ENCODE data around the gene BRD2. TPM values are rescaled to one million over a fixed set of nuclear protein-coding genes. Genes with fewer than 3 reads are reported as not detected.

BRD2 gene
- total RNA-seq, 2 donors from 2014 or later, result 56.9 to 91.1 TPM

GRCh38 chr6:32956176-32956575 is 12.2 kb upstream of the BRD2 start:
- Histone ChIP-seq H3K4me3 (no peak overlapping the region), H3K27ac (no peak overlapping the region), H3K27me3 (no peaks in the 10 kb centered on the region), H3K4me1 (peaks cover 0 to 7% of the 10 kb centered on the region in 2 donors), H3K9me3 (no peaks in the 10 kb centered on the region), H3K36me3 (no peaks in the 10 kb centered on the region)
- TF ChIP-seq, protein P1, sequence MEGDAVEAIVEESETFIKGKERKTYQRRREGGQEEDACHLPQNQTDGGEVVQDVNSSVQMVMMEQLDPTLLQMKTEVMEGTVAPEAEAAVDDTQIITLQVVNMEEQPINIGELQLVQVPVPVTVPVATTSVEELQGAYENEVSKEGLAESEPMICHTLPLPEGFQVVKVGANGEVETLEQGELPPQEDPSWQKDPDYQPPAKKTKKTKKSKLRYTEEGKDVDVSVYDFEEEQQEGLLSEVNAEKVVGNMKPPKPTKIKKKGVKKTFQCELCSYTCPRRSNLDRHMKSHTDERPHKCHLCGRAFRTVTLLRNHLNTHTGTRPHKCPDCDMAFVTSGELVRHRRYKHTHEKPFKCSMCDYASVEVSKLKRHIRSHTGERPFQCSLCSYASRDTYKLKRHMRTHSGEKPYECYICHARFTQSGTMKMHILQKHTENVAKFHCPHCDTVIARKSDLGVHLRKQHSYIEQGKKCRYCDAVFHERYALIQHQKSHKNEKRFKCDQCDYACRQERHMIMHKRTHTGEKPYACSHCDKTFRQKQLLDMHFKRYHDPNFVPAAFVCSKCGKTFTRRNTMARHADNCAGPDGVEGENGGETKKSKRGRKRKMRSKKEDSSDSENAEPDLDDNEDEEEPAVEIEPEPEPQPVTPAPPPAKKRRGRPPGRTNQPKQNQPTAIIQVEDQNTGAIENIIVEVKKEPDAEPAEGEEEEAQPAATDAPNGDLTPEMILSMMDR (IDR thresholded peaks at IDR 0.05), result no peak
- no peak for DNase-seq (ENCODE audit: low spot score)

DNA sequence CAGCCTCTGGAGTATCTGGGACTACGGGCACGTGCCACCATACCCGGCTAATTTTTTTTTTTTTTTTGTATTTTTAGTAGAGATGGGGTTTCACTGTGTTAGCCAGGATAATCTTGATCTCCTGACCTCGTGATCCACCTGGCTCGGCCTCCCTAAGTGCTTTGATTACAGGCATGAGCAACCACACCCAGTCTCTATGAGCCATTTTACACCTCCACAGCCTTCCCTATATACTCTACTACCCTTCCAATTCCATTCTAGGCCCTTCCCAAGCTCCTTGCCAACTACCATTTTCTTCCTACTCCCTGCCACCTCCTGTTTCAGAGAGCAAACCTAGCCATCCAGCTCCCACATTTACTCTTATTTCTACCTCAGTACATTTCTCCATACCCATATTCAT is 7.8 kb upstream of the BRD2 start:
- Histone ChIP-seq H3K9me3 (no peaks in the 10 kb centered on the region), H3K27ac (no peak overlapping the region), H3K27me3 (no peaks in the 10 kb centered on the region), H3K36me3 (no peaks in the 10 kb centered on the region), H3K4me1 (no peaks in the 10 kb centered on the region), H3K4me3 (no peak overlapping the region)
- TF ChIP-seq, protein P1 (IDR thresholded peaks at IDR 0.05), result no peak
- DNase-seq (ENCODE audit: low spot score), result no peak

- TF ChIP-seq, protein P1 (IDR thresholded peaks at IDR 0.05), result no peak
- H3K4me1 ChIP-seq, result peaks cover 0 to 17% of the 10 kb centered on the region in 2 donors
- no peak overlapping the region for H3K27ac ChIP-seq
Observed at GRCh38 chr6:32962213-32962826, 6.1 kb upstream of the BRD2 start.

GRCh38 chr6:32963866-32964265 is 4.5 kb upstream of the BRD2 start:
- DNase-seq (ENCODE audit: low spot score), result no peak
- Histone ChIP-seq H3K36me3 (no peaks in the 10 kb centered on the region), H3K27ac (no peak overlapping the region), H3K4me3 (no peak overlapping the region), H3K27me3 (no peaks in the 10 kb centered on the region), H3K4me1 (peaks cover 0 to 20% of the 10 kb centered on the region in 2 donors), H3K9me3 (no peaks in the 10 kb centered on the region)
- TF ChIP-seq, protein P1 (IDR thresholded peaks at IDR 0.05), result no peak

More at GRCh38 chr6:32962213-32962826, 6.1 kb upstream of the BRD2 start:
- Histone ChIP-seq H3K4me3 (no peak overlapping the region), H3K9me3 (no peaks in the 10 kb centered on the region), H3K36me3 (no peaks in the 10 kb centered on the region), H3K27me3 (no peaks in the 10 kb centered on the region)
- no peak for DNase-seq (ENCODE audit: low spot score)

DNA sequence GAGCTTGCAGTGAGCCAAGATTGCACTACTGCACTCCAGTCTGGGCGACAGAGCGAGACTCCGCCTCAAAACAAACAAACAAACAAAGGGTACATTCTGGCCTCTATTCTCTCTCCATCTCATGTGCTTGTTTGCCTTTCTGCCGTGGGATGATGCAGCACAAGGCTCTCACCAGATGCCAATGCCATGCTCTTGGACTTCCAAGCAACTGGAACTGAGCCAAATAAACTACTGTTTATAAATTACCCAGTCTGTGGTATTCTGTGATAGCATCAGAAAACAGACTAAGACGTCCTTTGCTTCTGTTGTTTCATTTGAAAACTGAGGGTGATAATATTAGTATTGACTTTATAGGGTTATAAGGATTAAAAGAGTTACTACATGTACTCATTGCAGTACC is 3.6 kb upstream of the BRD2 start:
- no peaks in the 10 kb centered on the region for H3K36me3 ChIP-seq
- no peak for DNase-seq (ENCODE audit: low spot score)
- H3K4me3 ChIP-seq, result no peak overlapping the region
- H3K27me3 ChIP-seq, result no peaks in the 10 kb centered on the region
- no peak overlapping the region for H3K27ac ChIP-seq
- no peaks in the 10 kb centered on the region for H3K9me3 ChIP-seq
- H3K4me1 ChIP-seq, result peaks cover 0 to 20% of the 10 kb centered on the region in 2 donors
- TF ChIP-seq, protein P1 (IDR thresholded peaks at IDR 0.05), result no peak
